GM13976 (cell line): ENCODE results near the gene ADGRL1.

Experiments used
- DNase-seq: peaks from one replicate; pipeline ENCODE4 v3.0.0; 2012; ENCODE audit warnings: low spot score
- in situ Hi-C: fragments of 300-500 bp; cut with MboI; formaldehyde crosslinking; loops from one replicate; pipeline ENCODE4 v1.12.0; 2022; ENCODE audit warnings: low sequenced_read_pairs, mixed read lengths, inconsistent platforms; ENCODE audit not compliant: unreplicated experiment
- TF ChIP-seq, protein P1 (sequence below): IDR thresholded peaks from 2 replicates; pipeline ENCODE4 v1.5.1; 2012; ENCODE audit warnings: borderline replicate concordance, mild to moderate bottlenecking; ENCODE audit not compliant: insufficient read depth; ENCODE audit errors: extremely low read depth, missing control alignments, control extremely low read depth

ADGRL1 gene

GRCh38 chr19:14135985-14136508 is 69.9 kb downstream of the ADGRL1 start:
- TF ChIP-seq, protein P1, sequence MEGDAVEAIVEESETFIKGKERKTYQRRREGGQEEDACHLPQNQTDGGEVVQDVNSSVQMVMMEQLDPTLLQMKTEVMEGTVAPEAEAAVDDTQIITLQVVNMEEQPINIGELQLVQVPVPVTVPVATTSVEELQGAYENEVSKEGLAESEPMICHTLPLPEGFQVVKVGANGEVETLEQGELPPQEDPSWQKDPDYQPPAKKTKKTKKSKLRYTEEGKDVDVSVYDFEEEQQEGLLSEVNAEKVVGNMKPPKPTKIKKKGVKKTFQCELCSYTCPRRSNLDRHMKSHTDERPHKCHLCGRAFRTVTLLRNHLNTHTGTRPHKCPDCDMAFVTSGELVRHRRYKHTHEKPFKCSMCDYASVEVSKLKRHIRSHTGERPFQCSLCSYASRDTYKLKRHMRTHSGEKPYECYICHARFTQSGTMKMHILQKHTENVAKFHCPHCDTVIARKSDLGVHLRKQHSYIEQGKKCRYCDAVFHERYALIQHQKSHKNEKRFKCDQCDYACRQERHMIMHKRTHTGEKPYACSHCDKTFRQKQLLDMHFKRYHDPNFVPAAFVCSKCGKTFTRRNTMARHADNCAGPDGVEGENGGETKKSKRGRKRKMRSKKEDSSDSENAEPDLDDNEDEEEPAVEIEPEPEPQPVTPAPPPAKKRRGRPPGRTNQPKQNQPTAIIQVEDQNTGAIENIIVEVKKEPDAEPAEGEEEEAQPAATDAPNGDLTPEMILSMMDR = no peak
- in situ Hi-C loops = no loop called here
- peak; percentile 36 for DNase-seq

DNA sequence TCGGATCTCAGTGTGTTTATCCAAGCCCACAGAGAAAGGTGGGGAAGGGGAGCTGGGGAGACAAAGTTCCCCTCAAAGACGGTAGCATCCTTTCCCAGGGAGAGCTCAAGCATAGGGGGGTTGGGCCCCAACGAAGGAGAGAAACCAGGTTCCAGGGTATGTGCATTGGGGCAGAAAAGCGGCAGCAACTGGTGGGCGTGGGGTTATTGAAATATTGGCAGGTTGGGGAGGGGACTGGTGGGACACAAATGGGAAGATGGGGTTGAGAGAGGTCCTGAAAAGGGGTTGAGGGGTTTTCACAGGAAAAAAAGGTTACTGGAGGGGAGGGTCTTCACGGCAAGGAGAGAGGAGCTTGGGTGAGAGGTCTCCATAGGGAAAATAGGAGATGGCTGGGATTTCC is 70.6 kb downstream of the ADGRL1 start:
- no peak for DNase-seq
- in situ Hi-C loops = no loop called here
- TF ChIP-seq, protein P1 = no peak

GRCh38 chr19:14127929-14128509 is 78.0 kb downstream of the ADGRL1 start:
- DNase-seq = no peak
- in situ Hi-C loops = no loop called here

GRCh38 chr19:14127176-14127575 is 78.8 kb downstream of the ADGRL1 start:
- TF ChIP-seq, protein P1 = no peak
- DNase-seq = no peak
- in situ Hi-C loops = no loop called here

More at GRCh38 chr19:14127929-14128509, 78.0 kb downstream of the ADGRL1 start:
- TF ChIP-seq, protein P1 = no peak

DNA sequence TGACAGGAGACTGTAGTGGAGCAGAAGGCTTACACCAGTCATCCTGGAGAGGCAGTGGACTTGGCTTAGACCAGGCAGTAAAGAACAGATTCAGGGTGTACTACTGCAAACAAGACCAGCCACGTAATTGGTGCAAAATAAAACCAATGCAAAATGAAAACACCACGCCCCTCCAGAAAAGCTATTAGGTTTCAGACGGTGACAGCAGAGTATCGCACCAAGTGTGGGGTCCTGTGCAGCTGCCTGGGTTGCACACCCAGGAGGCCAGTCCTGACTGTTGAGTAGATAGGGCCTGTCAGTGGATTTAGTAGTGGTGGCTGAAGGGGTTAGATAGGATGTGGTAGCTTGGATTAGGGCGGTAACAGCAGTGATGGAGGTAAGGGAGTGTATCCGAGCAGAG is 83.0 kb downstream of the ADGRL1 start:
- DNase-seq = no peak
- in situ Hi-C loops = no loop called here
- TF ChIP-seq, protein P1 = no peak

DNA sequence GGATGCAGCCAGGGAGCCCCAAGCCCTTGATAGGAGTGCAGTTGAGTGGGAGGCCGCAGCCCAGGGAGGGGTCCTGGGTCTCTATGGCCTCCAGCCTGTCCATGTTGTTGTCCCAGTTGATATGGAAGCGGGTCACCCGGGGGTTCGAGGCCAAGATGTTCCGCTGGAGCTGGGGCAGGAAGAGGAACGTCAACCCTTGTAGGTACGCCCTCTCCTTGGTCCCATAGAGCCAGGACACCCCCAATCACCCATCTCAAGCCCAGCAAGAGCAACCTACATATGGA is 85.5 kb downstream of the ADGRL1 start:
- DNase-seq = no peak
- TF ChIP-seq, protein P1 = no peak
- in situ Hi-C loops = no loop called here
